Kidney epithelial cell (primary cell): Measurements from ENCODE around the gene SOCS1. TPM values are rescaled to one million over a fixed set of nuclear protein-coding genes. Genes with fewer than 3 reads are reported as not detected.

ENCODE experiments used
- DNase-seq: peaks from one replicate; pipeline ENCODE4 v3.0.0-alpha.2; 2010; ENCODE audit warnings: low read depth
- H3K27me3 ChIP-seq: 2 replicates; pipeline ENCODE4 v1.6.0; 2011; ENCODE audit warnings: low read length; ENCODE audit not compliant: control insufficient read depth, insufficient read depth
- H3K36me3 ChIP-seq: 2 replicates; pipeline ENCODE4 v1.5.1; 2011; ENCODE audit warnings: low read length; ENCODE audit not compliant: control insufficient read depth, insufficient read depth
- H3K4me3 ChIP-seq: 2 replicates; pipeline ENCODE4 v1.5.1; 2011; ENCODE audit warnings: low read depth, mild to moderate bottlenecking, control low read depth, low read length
- total RNA-seq: library from RNA; depleted of rRNA; stranded (reverse); fragments of >200 nt; gene quantifications from 2 replicates; pipeline ENCODE4 v1.2.3, GENCODE V29; 2015
- TF ChIP-seq, protein P1 (sequence below): IDR thresholded peaks from 2 replicates; pipeline ENCODE4 v1.5.1; 2011; ENCODE audit warnings: mild to moderate bottlenecking, moderate library complexity, low read length, control low read depth, inconsistent platforms; ENCODE audit not compliant: insufficient read depth, poor library complexity, severe bottlenecking

Gene SOCS1
- total RNA-seq, 1 donor from 2014 or later = 1.2 TPM

DNA sequence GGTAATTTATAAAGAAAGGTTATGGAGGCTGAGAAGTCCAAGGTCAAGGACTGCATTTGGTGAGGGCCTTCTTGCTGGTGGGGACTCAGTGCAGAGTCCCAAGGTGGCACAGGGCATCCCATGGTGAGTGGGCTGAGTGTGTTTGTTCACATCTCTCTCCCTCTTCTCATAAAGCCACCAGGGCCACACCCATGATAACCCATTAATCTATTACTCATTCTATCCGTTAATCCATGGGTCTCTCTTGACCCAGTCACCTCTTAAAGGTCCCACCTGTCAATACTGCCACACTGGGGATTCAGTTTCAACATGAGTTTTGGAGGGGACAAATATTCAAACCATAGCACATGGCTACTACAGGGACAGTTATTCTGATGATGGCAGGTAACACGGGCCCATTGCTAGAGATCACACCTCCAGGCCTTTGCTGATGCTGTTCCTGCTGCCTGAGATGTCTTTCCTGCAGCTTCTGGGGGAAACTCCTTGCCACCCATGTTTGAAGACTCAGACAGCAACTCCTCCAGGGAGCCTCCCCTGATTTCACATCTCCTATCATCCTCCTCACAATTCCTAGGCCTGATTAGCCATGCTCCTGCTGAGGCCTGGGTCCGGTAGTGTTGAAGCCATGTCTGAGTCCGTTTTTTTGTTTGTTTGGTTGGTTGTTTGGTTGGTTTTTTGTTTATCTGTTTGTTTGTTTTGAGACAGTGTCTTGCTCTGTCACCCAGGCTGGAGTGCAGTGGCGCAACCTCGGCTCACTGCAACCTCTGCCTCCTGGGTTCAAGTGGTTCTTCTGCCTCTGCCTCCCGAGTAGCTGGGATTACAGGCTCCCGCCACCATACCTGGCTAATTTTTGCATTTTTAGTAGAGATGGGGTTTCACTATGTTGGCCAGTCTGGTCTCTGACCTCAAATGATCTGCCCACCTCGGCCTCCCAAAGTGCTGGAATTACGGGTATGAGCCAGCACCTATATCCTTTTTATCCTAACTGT, 16.1 kb downstream of the SOCS1 start:
- Histone ChIP-seq H3K36me3 (no peaks in the 10 kb centered on the region), H3K27me3 (no peaks in the 10 kb centered on the region), H3K4me3 (no peak overlapping the region)
- DNase-seq = no peak
- TF ChIP-seq, protein P1, sequence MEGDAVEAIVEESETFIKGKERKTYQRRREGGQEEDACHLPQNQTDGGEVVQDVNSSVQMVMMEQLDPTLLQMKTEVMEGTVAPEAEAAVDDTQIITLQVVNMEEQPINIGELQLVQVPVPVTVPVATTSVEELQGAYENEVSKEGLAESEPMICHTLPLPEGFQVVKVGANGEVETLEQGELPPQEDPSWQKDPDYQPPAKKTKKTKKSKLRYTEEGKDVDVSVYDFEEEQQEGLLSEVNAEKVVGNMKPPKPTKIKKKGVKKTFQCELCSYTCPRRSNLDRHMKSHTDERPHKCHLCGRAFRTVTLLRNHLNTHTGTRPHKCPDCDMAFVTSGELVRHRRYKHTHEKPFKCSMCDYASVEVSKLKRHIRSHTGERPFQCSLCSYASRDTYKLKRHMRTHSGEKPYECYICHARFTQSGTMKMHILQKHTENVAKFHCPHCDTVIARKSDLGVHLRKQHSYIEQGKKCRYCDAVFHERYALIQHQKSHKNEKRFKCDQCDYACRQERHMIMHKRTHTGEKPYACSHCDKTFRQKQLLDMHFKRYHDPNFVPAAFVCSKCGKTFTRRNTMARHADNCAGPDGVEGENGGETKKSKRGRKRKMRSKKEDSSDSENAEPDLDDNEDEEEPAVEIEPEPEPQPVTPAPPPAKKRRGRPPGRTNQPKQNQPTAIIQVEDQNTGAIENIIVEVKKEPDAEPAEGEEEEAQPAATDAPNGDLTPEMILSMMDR = no peak

DNA sequence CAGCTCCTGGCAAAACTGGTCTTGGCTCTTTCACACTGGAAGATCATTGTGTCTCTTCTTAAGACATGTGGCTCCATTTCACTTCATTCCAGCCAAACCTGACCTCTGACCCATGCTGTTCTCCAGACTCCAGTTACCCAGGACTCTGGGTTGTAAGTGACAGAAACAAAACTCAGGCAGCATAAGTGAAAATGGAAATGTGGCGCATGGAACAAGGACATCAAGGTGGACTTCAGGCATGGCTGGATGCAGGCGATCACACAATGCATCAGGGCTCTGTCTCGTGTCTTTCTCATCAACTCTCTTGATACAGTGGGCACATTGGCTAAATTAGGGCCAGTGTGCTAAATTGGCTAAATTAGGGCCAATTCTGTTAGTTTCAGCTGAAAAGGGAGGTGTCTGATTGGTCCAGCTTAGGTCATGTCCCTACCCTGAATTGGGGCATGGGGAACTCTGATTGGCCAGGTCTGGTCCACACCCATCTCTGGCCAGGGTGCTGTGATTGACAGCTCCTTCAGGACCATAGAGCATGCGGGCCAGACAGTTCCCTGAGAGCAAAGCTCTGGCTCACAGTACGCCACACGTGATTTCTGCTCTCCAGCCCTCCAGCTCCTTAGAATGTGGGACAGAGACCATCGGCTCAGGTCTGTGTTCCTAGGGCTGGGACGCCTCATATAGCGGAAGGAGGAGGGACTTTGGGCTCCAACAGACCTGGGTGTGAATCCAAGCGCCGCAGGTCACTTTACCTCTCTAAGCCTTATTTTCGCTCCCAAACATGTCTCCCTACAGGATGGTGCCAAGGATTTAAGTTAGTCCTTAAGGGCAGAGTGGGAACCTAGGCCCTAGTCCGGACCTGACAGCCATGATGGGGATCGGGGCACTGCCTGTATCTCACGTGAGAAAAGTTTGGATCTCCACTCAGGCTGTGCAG, 17.5 kb downstream of the SOCS1 start:
- no peaks in the 10 kb centered on the region for H3K27me3 ChIP-seq
- H3K4me3 ChIP-seq = no peak overlapping the region
- TF ChIP-seq, protein P1 = no peak
- DNase-seq = no peak
- no peaks in the 10 kb centered on the region for H3K36me3 ChIP-seq

DNA sequence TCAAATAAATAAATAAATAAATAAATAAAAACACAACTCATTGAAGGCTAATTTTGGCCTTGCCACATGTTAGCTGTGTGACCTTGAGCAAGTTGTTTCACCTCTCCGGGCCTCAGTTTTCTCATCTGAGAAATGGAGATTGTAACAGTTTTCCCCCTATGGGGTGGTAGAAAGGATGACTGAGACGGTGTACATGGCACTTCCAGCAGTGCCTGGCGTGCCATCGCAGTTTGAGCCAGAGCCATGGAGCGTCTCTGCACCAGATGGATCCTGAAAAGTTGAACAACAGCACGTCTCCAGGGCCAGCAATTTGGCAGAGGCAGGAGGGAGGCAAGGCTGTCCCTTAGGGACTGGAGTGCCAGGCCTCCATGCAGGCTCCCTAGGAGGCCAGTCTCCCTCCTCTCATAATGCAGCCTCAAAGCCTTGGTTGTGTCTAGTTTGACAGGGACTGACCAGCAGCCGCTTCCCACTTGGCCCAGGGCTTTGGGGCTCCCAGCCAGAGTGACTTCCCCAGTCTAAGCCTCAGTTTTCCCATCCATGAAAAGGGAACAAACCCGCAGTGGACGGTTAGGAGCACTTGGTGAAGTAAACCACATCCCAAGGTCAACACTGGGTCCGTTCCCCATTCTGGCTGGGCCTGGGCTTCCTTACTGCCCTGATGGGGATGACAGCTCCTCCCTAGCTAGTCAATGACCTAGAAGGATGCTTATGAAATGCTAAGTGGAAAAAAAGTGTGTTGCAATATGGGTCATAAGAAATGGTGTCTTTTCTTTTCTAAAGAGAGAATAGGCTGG, 19.3 kb downstream of the SOCS1 start:
- DNase-seq = no peak
- H3K4me3 ChIP-seq = no peak overlapping the region
- no peaks in the 10 kb centered on the region for H3K27me3 ChIP-seq
- TF ChIP-seq, protein P1 = no peak
- no peaks in the 10 kb centered on the region for H3K36me3 ChIP-seq

DNA sequence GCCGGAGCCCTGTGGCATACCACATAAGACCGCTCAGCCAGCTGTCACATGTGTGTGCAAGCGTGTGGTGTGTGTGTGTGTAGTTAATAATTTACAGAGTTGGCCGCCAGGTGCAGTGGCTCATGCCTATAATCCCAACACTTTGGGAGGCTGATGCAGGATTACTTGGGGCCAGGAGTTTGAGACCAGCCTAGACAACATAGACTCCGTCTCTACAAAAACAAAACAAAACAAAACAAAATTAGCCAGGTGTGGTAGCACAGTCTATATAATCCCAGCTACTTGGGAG, 20.4 kb downstream of the SOCS1 start:
- DNase-seq = no peak
- H3K4me3 ChIP-seq = no peak overlapping the region
- no peaks in the 10 kb centered on the region for H3K36me3 ChIP-seq
- TF ChIP-seq, protein P1 = no peak
- no peaks in the 10 kb centered on the region for H3K27me3 ChIP-seq

DNA sequence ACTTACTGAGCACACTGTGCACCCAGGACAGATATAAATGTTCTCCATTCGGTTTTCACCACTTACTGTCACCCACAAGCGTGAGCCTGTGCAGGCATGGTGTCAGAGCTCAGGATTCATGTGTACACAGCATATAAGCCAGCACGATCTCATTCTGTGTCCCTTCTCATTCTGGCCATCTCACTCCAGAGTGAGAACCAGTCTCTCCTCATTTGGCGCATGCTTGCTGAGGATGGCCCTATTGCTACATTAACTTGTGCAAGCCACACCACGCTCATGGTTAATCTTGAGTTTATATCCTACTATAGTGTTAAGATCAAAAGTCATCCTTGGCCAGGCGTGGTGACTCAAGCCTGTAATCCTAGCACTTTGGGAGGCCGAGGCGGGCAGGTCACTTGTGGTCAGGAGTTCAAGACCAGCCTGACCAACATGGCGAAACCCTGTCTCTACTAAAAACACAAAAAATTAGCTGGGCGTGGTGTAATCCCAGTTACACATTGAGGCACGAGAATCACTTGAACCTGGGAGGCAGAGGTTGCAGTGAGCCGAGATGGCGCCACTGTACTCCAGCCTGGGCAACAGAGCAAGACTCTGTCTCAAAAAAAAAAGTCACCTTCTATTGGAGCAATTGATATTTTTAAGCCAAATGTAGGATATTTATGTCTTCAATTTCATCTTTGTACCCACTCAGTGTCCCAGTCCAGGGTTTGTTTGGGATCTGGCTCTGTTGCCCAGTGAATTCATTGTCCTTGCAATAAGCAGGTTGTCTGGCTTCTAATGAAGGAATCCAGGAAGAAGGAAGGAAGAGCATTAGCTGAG, 20.9 kb downstream of the SOCS1 start:
- DNase-seq = no peak
- Histone ChIP-seq H3K36me3 (no peaks in the 10 kb centered on the region), H3K4me3 (no peak overlapping the region), H3K27me3 (no peaks in the 10 kb centered on the region)
- TF ChIP-seq, protein P1 = no peak
